Ishikawa (cell line): Measurements from ENCODE around the gene GMNN.

ENCODE experiments used
- CEBPB ChIP-seq: IDR thresholded peaks from 2 replicates; pipeline ENCODE4 v1.6.1; 2012
- CREB1 ChIP-seq: IDR thresholded peaks from 2 replicates; pipeline ENCODE4 v1.6.1; 2012; ENCODE audit warnings: low read depth
- EGR1 ChIP-seq: IDR thresholded peaks from 2 replicates; pipeline ENCODE4 v1.6.1; 2012
- EP300 ChIP-seq: IDR thresholded peaks from 2 replicates; pipeline ENCODE4 v1.6.1; 2012; ENCODE audit warnings: borderline replicate concordance
- FOXM1 ChIP-seq: IDR thresholded peaks from 2 replicates; pipeline ENCODE4 v1.6.1; 2012; ENCODE audit warnings: low read depth, borderline replicate concordance
- MAX ChIP-seq: IDR thresholded peaks from 2 replicates; pipeline ENCODE4 v1.6.1; 2012
- NFIC ChIP-seq: IDR thresholded peaks from 2 replicates; pipeline ENCODE4 v1.6.1; 2012
- RAD21 ChIP-seq: IDR thresholded peaks from 2 replicates; pipeline ENCODE4 v1.6.1; 2012; ENCODE audit warnings: low read depth
- REST ChIP-seq: IDR thresholded peaks from 2 replicates; pipeline ENCODE4 v1.6.1; 2012; ENCODE audit warnings: low read depth, mild to moderate bottlenecking
- TAF1 ChIP-seq: IDR thresholded peaks from 2 replicates; pipeline ENCODE4 v1.6.1; 2012; ENCODE audit warnings: low read depth, mild to moderate bottlenecking
- TCF12 ChIP-seq: IDR thresholded peaks from 2 replicates; pipeline ENCODE4 v1.6.1; 2012; ENCODE audit warnings: low read depth
- TEAD4 ChIP-seq: IDR thresholded peaks from 2 replicates; pipeline ENCODE4 v1.6.1; 2012
- USF1 ChIP-seq: IDR thresholded peaks from 2 replicates; pipeline ENCODE4 v1.6.1; 2012
- YY1 ChIP-seq: IDR thresholded peaks from 2 replicates; pipeline ENCODE4 v1.6.1; 2012; ENCODE audit warnings: low read depth
- ZBTB7A ChIP-seq: IDR thresholded peaks from 2 replicates; pipeline ENCODE4 v1.6.1; 2012; ENCODE audit warnings: low read depth

The GMNN gene

GRCh38 chr6:24774696-24775519 lies at the start of gene GMNN:
GMNN (plus strand) TSS chr6:24774937; CDS start chr6:24777247, 2,310 bp downstream.
- TF ChIP-seq NFIC (0 out of 2 replicates have a peak, but pooled peaks have one; percentile 16), RAD21 (no peak), TCF12 (peak; percentile 43), CREB1 (no peak; the same call in 1 of the 2 replicates), USF1 (peak; percentile 93), EGR1 (no peak), CEBPB (no peak), EP300 (no peak), YY1 (no peak), MAX (peak; percentile 78), TEAD4 (no peak), ZBTB7A (no peak), REST (no peak), TAF1 (peak; percentile 83), FOXM1 (no peak)

GRCh38 chr6:24734166-24734565 lies 40.6 kb upstream of the GMNN start:
- TF ChIP-seq RAD21 (no peak), CEBPB (no peak), TAF1 (no peak), YY1 (no peak), TEAD4 (no peak)

- no peak for TF ChIP-seq RAD21
- TF ChIP-seq CEBPB = no peak
- no peak for TF ChIP-seq TEAD4
Observed at GRCh38 chr6:24738741-24739140, 36.0 kb upstream of the GMNN start.

GRCh38 chr6:24740861-24741260 lies 33.9 kb upstream of the GMNN start:
- no peak for TF ChIP-seq CREB1
- TF ChIP-seq MAX = no peak
- TF ChIP-seq EP300 = no peak
- TF ChIP-seq ZBTB7A = no peak
- TF ChIP-seq USF1 = no peak
- no peak for TF ChIP-seq FOXM1
- no peak for TF ChIP-seq TEAD4
- no peak for TF ChIP-seq TCF12
- TF ChIP-seq TAF1 = no peak
- no peak for TF ChIP-seq EGR1
- TF ChIP-seq NFIC = no peak
- no peak for TF ChIP-seq REST
- TF ChIP-seq CEBPB = no peak

GRCh38 chr6:24742216-24742738 lies 32.5 kb upstream of the GMNN start:
- no peak for TF ChIP-seq CEBPB
- TF ChIP-seq REST = no peak
- TF ChIP-seq TCF12 = no peak
- TF ChIP-seq USF1 = no peak
- no peak for TF ChIP-seq EGR1
- no peak for TF ChIP-seq TAF1
- no peak for TF ChIP-seq TEAD4
- no peak for TF ChIP-seq MAX
- no peak for TF ChIP-seq YY1
- TF ChIP-seq CREB1 = no peak
- no peak for TF ChIP-seq RAD21
- no peak for TF ChIP-seq ZBTB7A
- TF ChIP-seq FOXM1 = no peak
- no peak for TF ChIP-seq EP300
- TF ChIP-seq NFIC = no peak
